ENCODE results near the gene RASAL2.

RASAL2 gene

DNA sequence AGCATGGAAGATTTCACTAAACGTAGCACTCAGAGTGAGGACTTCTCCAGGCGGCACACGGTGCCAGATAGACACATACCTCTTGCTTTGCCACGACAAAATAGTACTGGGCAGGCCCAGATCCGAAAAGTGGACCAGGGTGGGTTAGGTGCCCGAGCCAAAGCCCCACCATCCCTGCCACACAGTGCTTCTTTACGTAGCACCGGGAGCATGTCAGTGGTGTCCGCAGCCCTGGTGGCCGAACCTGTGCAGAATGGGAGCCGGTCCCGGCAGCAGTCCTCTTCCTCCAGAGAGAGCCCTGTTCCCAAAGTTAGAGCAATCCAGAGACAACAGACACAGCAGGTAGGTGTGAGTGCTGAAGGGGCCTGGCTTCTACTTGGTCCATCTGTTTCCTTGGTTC, 364.3 kb downstream of the RASAL2 start:
- no peak for DNase-seq (ENCODE audit: low spot score)

DNA sequence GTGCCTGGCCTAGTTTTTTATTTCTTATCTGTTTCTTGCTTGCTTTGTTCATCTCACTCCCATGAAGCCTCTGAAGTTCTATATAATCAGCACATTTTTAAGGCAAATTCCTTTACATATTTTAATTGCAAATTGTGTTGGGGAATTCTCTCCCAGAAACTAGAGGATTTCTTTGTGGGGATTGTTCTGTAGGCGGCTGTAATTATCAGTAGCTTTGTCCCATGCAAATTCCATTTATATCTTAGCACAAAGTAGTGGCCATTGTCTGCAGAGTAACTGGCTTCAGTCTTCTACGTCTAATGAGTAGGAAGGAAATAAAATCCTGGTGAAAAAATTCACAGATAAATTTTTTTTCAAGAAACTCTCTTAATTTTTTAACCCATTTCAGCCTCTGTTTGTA, 367.2 kb downstream of the RASAL2 start:
- no peak for DNase-seq (ENCODE audit: low spot score)

DNA sequence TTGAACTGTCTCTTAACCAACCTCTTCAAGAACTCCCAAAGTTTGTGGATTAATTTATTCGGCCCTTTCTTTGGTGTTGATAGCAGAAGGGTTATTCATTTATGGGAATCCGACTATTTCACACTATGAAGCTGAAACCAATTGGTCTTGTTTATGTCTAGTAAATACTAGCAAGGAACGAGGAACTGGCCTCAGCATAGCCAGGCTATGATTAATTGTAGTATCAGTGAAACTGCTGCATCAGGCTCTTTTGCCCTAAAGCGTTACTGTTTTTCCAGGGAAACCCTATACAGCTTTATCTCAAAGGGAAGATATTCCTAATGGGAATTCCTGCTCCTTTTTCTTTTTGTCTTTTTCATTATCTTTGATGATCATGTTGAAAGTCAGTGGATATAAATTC, 367.8 kb downstream of the RASAL2 start:
- DNase-seq (ENCODE audit: low spot score): no peak

GRCh38 chr1:178464141-178464540, 370.2 kb downstream of the RASAL2 start:
- no peak for DNase-seq (ENCODE audit: low spot score)

- no peak for DNase-seq (ENCODE audit: low spot score)
These were observed 370.7 kb downstream of the RASAL2 start for GRCh38 chr1:178464566-178464965.

- DNase-seq (ENCODE audit: low spot score): no peak
These were observed 371.1 kb downstream of the RASAL2 start for GRCh38 chr1:178465011-178465410.

GRCh38 chr1:178467837-178468236, 373.9 kb downstream of the RASAL2 start:
- no peak for DNase-seq (ENCODE audit: low spot score)

- no peak for DNase-seq (ENCODE audit: low spot score)
These were observed 376.6 kb downstream of the RASAL2 start for GRCh38 chr1:178470411-178470960.

- no peak for DNase-seq (ENCODE audit: low spot score)
These were observed 378.6 kb downstream of the RASAL2 start for GRCh38 chr1:178472531-178472930.

DNA sequence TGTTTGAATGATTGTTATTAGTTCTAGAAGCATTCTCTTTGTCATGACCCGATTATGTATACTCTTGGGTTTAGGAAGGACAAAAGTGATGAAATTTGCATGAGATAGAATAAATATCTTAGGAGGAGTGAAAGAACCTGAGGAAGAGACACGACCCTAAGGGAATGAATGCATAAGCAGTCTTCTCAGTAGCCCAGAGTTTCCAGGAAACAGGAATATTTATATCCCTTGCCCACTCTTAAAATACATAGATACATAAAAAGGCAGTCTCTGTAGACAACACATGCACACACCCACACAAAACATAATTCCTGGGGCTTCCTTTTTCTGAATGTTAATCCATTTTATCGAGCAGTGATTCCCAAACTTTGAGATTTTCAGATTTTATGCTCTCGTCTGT, 383.5 kb downstream of the RASAL2 start:
- no peak for DNase-seq (ENCODE audit: low spot score)

DNA sequence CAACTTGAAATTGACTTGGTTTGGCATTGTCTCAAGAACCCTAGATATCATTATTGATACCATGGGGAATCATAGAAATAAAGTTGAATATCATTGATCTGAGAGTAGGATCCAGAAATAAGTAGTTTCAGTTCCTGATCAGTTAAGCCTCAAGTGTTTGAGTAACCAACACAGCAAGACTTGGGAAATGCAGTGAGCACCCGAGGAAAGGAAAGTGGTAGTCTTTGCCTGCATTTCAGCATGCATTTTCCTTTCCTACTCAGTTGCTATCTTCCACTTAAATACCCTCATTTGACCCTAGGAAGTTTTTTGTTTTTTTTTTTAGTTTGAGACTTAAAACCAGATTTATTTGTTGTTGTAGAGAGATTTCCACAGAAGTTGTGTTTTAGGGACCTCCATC, 383.9 kb downstream of the RASAL2 start:
- no peak for DNase-seq (ENCODE audit: low spot score)

GRCh38 chr1:178483251-178483957, 389.5 kb downstream of the RASAL2 start:
- no peak for DNase-seq (ENCODE audit: low spot score)

- no peak for DNase-seq (ENCODE audit: low spot score)
These were observed 390.9 kb downstream of the RASAL2 start for GRCh38 chr1:178484698-178485225.

- DNase-seq (ENCODE audit: low spot score): no peak
These were observed 391.7 kb downstream of the RASAL2 start for GRCh38 chr1:178485541-178485981.

GRCh38 chr1:178486100-178487069, 392.5 kb downstream of the RASAL2 start:
- DNase-seq (ENCODE audit: low spot score): no peak

- no peak for DNase-seq (ENCODE audit: low spot score)
These were observed 393.2 kb downstream of the RASAL2 start for GRCh38 chr1:178487070-178487615.

DNA sequence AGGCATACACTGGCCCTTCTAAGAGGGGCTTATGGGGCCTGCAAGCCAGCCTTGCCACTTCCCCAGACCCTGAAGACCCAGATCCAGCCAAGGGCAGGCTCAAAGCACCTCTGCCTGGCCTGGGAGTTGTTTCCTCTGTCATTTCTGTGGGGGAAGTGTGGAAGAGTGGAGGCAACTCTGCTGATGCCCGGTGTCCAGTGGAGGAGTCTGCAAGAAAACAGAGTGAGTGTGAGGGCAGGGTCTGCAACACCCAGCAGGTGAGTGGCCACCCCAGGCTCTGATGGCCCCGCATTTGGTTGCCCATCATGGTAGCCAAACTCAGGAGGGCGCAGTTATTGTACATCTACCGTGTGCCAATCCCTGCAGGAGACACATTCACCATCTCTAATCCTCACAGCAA, 394.5 kb downstream of the RASAL2 start:
- no peak for DNase-seq (ENCODE audit: low spot score)

DNA sequence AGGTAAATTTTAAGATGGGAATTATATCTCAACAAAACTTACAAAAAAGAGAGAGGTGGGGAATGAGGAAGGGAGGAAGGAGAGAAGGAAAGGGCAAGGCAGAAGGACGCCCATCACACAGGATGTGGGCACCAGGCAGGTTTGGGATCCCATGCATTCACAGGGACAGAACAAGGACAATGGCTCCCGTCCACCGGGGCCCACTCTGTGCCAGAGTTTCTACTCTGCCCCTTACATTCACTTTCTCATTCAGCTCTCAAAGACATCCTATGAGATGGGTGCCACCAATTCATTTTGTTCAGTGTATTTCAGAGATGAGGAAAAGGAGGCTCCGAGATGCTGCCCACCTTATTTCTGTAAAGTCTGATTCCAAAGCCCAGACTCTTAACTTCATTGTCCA, 395.5 kb downstream of the RASAL2 start:
- no peak for DNase-seq (ENCODE audit: low spot score)

DNA sequence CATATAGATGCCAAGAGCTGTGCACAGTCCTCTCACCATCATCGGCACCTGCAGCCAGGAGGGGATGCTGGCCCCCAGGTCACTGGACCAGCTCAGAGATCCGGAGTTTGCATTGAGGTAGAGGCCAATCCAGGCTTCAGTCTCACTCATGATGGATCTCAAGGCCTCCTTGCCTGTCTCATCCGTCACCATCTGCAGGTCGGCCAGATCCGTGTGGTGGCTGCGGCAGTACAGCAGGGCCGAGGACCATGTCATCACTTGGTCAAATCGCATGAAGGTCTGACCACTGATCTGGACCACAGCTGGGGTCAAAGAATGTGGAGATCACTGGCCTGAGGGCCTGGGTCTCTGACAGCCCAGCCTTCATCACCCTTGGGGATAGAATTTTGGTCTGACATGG, 396.2 kb downstream of the RASAL2 start:
- DNase-seq (ENCODE audit: low spot score): no peak

- no peak for DNase-seq (ENCODE audit: low spot score)
These were observed 397.1 kb downstream of the RASAL2 start for GRCh38 chr1:178490967-178491366.

DNA sequence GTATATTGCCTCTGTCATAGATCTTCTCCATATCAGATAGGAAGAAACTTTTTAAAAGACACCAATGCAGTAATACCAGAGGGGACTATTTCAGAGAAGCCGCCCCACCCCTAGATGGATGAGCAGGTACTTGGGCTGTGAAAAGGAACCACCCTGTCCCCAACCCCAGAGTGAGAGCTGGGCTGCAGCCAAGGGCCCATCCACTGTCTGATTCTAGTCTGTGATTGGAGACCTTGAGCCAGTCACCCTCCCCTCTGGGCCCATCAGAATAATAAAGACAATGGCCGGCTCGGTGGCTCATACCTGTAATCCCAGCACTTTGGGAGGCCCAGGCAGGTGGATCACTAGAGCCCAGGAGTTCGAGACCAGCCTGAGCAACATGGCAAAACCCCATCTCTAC, 397.8 kb downstream of the RASAL2 start:
- DNase-seq (ENCODE audit: low spot score): no peak

DNA sequence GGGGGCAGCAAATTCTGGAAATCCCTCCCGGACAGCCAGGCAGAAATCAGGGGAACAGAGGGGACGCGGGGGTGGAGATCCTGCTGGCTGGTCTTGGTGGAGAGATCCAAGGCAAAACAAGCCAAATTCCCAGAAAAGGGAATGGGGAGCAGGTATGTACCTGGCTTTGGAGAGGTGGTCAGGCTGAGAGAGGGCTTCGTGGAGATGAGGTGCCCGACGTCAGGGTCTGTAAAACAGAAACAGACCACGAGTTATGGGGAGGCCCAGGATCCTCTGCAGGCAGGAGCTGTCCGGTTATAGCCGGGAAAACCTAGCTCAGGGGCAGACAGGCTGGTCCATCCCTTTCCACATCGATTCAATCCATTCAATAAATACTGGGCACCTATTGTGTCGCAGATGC, 398.4 kb downstream of the RASAL2 start:
- DNase-seq (ENCODE audit: low spot score): no peak
